Stimulated activated CD8-positive, alpha-beta memory T cell treated with anti-CD3 and anti-CD28 coated beads, Interleukin-4, amount 100 ng/mL, for 1 hour (primary cell): ENCODE results near the gene LPAR1.

Experiments
- DNase-seq, 2 donors: peaks; one replicate each; pipeline ENCODE4 v3.0.0-alpha.2; 2020; ENCODE audit warnings: low read depth in 2 of 2, low spot score in 1 of 2

The LPAR1 gene

GRCh38 chr9:110958847-110959246 is 79.4 kb downstream of the LPAR1 start:
- no peak for DNase-seq

GRCh38 chr9:110954822-110955291 is 83.4 kb downstream of the LPAR1 start:
- DNase-seq: no peak

- DNase-seq: no peak
Observed at GRCh38 chr9:110952540-110952859, 85.8 kb downstream of the LPAR1 start.

- no peak for DNase-seq
Observed at GRCh38 chr9:110951805-110952539, 86.3 kb downstream of the LPAR1 start.

- DNase-seq: no peak
Observed at GRCh38 chr9:110950041-110950645, 88.1 kb downstream of the LPAR1 start.

- no peak for DNase-seq
Observed at GRCh38 chr9:110949081-110949480, 89.2 kb downstream of the LPAR1 start.

- DNase-seq: no peak
Observed at GRCh38 chr9:110947491-110948044, 90.7 kb downstream of the LPAR1 start.

- DNase-seq: no peak
Observed at GRCh38 chr9:110942522-110942921, 95.7 kb downstream of the LPAR1 start.

GRCh38 chr9:110940951-110941557 is 97.2 kb downstream of the LPAR1 start:
- no peak for DNase-seq

GRCh38 chr9:110939573-110939972 is 98.7 kb downstream of the LPAR1 start:
- DNase-seq: no peak

GRCh38 chr9:110939047-110939446 is 99.2 kb downstream of the LPAR1 start:
- DNase-seq: no peak

GRCh38 chr9:110938242-110938641 is 100.0 kb downstream of the LPAR1 start:
- DNase-seq: no peak

GRCh38 chr9:110936719-110937452 is 101.4 kb downstream of the LPAR1 start:
- DNase-seq: no peak

- DNase-seq: no peak
Observed at GRCh38 chr9:110936237-110936636, 102.0 kb downstream of the LPAR1 start.

- DNase-seq: no peak
Observed at GRCh38 chr9:110935829-110936228, 102.4 kb downstream of the LPAR1 start.

GRCh38 chr9:110933350-110934001 is 104.8 kb downstream of the LPAR1 start:
- DNase-seq: no peak

- no peak for DNase-seq
Observed at GRCh38 chr9:110932863-110933262, 105.4 kb downstream of the LPAR1 start.

GRCh38 chr9:110928599-110928998 is 109.7 kb downstream of the LPAR1 start:
- DNase-seq: no peak

- no peak for DNase-seq
Observed at GRCh38 chr9:110926828-110927487, 111.3 kb downstream of the LPAR1 start.

- no peak for DNase-seq
Observed at GRCh38 chr9:110923601-110924000, 114.7 kb downstream of the LPAR1 start.
